NCI-H748 (cell line): Measurements from ENCODE around the gene PNN.
"Not testable (repeated sequence)": the region's sequence is repeated elsewhere in the genome, so short reads cannot be mapped to it uniquely, and the experiment has no call there.

ENCODE experiments used
- DNase-seq: peaks from one replicate; lab custom pipeline; 2025; ENCODE audit not compliant: unreplicated experiment; lab: John Stamatoyannopoulos, UW

The PNN gene

DNA sequence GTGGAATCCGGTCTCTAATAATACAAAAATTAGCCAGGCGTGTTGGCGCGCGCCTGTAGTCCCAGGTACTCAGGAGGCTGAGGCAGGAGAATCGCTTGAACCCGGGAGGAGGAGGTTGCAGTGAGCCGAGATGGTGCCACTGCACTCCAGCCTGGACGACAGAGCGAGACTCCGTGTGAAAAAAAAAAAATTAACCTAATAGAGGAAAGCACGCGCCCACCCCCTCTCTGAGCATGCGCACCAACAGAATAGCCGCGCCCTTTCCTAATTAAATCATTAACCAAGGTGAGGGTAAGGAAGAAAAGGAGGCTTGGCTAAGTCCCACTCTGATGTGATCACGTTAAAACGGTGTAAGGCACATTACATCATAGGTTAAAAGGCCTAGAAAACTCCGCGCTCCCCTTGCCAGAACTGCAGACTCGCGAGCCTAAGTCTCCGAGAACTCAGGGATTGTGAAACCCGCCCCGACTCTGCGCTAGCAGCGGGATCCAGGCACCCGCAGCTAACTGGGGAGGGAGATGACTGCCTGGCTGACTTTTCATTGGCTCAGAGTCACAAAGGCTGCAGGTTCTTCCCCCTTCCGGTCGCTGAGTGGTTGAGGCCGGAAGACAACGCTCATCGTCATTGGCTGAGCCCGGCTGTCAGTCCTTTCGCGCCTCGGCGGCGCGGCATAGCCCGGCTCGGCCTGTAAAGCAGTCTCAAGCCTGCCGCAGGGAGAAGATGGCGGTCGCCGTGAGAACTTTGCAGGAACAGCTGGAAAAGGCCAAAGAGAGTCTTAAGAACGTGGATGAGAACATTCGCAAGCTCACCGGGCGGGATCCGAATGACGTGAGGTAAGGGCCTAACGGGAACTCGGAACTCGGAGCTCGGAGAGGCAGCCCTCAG is at the start of gene PNN:
PNN (plus strand) TSS at position 695 of the 885 bp plus-strand sequence; CDS start at position 721, 26 bp downstream.
- DNase-seq = peak; percentile 100

DNA sequence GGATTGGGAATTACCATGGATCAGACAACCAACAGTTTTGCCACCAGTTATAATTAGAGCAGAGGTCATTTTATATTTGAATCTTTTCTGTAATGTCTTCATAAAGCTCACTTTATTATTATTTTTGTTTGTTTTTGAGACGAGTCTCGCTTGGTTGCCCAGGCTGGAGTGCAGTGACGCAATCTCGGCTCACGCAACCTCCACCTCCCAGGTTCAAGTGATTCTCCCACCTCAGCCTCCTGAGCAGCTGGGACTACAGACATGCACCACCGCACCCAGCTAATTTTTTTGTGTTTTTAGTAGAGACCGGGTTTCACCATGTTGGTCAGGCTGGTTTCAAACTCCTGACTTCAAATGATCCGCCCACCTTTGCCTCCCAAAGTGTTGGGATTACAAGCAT is 37.2 kb upstream of the PNN start:
- DNase-seq = not testable (repeated sequence)

DNA sequence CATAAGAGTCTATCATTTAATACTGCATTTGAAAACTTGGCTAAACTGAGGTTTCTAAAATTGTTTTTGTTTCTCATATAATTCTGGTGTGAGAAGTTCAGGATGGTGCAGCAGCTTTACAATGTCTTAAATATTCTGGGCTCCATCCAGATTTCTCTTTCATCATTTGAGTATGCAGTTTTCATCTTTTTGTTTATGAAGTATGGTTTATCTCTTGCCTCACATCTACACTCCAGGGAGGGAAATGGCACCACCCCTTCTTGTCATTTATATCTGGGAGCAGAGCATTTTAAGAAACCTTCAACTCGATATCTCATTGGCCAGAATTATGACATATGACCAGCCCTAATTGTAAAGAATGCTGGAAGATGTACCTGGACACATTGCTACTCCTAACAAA is 36.6 kb upstream of the PNN start:
- no peak for DNase-seq

DNA sequence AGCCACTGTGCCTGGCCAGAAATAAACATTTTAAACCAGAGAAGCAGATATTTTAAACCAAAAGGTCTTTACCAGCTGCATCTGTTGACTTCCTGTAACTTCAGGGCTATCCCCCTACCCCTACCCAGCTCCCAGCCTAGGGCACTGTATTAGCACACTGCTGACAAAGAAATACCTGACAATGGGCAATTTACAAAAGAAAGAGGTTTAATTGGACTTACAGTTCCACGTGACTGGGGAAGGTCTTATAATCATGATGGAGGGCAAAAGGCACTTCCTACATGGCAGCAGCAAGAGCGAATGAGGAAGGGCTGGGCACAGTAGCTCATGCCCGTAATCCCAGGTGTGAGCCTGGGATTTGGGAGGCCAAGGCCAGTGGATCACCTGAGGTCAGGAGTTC is 34.9 kb upstream of the PNN start:
- no peak for DNase-seq

DNA sequence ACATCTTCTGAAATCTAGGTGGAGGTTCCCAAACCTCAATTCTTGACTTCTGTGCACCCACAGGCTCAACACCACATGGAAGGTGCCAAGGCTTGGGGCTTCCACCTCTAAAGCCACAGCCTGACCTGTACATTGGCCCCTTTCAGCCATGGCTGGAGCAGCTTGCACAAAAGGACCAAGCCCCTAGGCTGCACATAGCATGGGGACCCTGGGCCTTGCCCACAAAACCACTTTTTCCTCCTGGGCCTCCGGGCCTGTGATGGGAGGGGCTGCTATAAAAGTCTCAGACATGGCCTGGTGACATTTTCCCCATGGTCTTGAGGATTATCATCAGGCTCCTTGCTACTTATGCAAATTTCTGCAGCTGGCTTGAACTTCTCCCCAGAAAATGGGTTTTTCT is 33.4 kb upstream of the PNN start:
- DNase-seq = not testable (repeated sequence)

DNA sequence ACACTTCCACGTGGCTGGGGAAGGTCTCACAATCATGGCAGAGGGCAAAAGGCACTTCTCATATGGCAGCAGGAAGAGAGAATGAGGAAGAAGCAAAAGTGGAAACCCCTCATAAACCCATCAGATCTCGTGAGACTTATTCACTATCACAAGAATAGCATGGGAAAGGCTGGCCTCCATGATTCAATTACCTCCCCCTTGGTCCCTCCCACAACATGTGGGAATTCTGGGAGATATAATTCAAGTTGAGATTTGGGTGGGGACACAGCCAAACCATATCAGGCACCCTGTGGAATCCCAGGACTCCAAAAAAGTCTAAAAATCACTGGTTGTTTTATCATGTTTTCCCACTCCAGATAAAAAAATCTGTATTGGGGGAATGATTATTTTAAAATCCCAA is 31.8 kb upstream of the PNN start:
- DNase-seq = not testable (repeated sequence)

DNA sequence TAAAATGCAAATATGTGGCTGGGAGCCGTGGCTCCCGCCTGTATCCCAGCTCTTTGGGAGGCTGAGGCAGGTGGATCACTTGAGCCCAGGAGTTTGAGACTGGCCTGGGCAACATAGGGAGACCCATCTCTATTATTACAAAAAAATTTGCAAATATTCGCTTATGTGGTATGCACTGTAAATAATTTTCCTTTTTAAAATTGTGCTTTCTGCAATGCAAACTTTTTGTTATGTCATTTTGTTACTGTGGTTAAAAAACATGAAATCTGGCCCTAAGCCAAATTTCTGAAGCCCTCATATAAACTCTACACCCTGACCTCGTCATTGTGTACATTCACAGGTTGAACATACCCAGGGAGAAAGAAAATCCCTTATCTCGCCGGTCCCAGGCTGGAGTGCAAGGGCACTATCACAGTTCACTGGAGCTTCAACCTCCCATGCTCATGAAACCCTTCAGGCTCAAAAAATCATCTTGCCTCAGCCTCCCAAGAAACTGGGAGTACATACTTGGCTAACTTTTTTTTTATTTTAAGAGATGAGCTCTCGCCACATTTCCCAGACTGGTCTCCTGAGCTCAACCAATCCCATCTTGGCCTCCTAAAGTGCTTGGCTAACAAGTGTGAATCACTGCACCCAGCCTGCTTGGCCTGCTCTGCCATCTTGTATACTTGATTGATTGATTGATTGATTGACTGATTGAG is 29.6 kb upstream of the PNN start:
- no peak for DNase-seq

DNA sequence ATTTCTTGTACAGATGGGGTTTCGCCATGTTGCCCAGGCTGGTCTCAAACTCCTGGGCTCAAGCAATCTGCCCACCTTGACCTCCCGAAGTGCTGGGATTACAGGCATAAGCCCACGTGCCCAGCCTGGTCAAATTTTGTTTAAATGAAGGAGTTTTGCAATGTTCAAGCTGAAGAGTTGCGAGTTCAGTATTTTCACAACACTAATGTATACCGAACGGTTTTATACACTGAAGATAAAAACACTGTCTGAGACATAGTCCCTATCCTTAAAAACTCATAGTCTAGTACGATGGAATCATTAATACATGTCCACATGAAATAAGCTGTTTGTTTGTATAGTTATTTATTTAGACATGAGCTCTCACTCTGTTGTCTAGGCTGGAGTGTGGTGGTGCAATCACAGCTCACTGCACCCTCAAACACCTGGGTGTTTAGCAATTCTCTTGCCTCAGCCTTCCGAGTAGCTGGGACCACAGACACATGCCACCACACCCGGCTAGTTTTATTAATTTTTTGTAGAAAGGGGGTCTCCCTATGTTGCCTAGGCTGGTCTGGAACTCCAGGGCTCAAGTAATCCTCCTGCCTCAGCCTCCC is 20.4 kb upstream of the PNN start:
- no peak for DNase-seq

DNA sequence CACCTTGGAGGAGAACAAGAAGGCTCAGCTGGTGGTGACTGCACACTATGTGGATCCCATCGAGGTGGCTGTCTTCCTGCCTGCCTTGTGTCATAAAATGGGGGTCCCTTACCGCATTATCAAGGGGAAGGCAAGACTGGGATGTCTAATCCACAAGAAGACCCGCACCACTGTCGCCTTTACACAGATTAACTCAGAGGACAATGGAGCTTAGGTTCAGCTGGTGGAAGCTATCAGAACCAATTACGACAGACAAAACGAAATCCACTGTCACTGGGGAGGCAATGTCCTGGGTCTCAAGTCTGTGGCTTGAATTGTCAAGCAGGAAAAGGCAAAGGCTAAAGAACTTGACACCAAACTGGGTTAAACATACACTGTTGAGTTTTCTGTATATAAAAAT is 17.6 kb upstream of the PNN start:
- no peak for DNase-seq

DNA sequence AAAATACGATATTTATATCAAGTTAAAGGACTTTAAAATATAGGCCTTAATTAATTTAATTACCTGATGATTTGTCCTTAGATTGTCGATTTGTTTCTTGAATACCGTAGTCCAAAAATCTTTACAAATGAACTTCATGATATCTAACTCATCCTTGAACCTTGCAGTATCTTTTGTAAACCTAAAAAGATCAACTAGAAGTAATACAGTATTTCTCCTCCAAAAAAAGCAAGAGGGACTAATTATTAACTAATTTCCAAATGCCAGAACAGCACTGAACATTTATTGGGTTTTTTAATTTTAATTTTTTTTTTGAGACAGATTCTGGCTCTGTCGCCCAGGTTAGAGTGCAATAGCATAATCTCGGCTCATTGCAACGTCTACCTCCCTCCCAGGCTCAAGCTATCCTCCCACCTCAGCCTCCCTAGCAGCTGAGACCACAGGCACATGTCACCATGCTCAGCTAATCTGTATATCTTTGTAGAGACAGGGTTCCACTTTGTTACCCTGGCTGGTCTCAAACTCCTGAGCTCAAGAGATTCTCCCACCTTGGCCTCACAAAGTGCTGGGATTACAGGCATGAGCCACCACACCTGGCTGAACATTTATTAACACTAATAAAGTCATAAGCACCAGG is 16.7 kb upstream of the PNN start:
- DNase-seq = no peak

DNA sequence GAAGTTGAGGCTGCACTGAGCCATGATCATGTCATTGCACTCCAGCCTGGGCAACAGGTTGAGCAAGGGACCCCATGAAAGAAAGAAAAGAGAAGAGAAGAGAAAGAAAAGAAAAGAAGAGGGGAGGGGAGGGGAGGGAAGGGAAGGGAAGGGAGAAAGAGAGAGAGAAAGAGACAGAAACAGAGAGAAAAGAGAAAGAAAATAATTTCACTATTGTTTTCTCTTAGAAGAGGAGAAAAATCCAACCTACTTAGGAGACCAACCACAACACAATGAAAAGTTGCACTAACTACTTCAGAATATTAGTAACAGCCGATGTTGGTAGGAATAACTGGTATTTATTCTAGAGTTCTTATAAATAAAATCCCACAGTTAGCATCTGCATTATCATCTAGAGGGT is 14.6 kb upstream of the PNN start:
- no peak for DNase-seq

DNA sequence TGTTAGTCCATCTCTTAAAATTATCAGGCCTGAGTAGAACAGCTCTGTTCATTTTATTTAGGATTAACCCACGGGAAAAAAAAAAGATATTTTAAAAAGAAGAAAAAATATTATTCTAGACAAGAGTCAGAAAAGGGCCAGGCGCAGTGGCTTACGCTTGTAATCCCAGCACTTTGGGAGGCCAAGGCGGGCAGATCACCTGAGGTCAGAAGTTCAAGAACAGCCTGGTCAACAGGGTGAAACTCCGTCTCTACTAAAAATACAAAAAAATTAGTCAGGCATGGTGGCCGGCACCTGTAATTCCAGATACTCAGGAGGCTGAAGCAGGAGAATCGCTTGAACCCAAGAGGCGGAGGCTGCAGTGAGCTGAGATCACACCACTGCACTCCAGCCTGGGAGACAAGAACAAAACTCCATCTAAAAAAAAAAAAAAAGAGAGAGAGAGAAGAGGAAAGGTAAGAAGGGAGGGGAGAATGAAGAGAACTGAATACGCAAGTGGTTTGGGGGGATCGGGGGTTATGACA is 7.2 kb upstream of the PNN start:
- not testable (repeated sequence) for DNase-seq

DNA sequence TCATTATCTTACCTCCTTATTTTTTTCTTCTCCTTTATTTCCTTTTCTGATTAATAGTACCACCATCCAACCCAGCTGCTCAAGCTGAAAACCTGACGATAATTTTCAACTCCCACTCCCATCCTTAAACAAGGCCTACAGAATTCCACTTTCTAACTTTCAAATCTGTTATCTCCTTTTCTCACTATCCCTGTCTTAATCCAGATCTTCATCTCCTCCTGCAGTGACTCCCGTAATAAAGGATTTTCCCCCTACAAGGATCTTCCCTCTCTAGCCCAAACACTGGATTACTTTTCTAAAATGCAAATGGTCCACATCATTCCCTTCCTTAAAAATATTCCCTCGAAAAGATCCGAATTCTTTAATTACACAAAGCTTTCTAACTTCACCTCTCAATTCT is 6.5 kb upstream of the PNN start:
- DNase-seq = no peak

DNA sequence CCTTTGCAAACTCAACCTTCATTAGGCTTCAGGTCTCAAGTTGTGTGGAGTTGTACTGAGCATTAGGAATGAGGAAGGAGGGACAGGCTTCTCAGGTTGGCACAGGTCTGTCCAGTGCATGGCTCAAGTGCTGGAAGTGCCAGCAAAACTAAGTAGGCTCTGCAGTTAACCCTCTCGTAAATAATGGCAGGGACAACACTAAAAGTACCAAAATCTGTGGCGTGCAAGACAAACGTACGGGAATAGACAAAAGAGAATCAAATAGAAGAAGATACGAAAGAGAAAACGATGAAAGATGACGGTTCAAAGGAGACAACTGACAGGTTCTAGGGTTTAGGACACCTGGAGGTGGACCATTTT is 5.5 kb upstream of the PNN start:
- peak; percentile 43 for DNase-seq

DNA sequence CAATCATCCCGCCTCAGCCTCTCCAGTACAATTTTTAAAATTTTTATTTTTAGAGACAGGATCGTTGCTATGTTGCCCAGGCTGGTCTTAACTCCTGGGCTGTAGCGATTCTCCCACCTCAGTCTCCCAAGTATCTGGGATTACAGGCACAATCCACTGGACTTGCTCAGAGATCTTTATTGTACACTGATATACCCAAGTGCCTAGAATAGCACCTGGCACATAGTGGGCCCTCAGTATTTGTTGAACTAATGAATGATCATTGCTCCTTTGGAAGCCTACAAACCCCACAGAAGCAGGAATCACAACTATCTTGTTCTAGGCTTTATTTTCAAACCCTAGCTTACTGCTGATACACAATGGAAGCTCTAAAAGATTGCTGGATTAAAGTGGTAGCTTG is 1.9 kb upstream of the PNN start:
- DNase-seq = no peak

DNA sequence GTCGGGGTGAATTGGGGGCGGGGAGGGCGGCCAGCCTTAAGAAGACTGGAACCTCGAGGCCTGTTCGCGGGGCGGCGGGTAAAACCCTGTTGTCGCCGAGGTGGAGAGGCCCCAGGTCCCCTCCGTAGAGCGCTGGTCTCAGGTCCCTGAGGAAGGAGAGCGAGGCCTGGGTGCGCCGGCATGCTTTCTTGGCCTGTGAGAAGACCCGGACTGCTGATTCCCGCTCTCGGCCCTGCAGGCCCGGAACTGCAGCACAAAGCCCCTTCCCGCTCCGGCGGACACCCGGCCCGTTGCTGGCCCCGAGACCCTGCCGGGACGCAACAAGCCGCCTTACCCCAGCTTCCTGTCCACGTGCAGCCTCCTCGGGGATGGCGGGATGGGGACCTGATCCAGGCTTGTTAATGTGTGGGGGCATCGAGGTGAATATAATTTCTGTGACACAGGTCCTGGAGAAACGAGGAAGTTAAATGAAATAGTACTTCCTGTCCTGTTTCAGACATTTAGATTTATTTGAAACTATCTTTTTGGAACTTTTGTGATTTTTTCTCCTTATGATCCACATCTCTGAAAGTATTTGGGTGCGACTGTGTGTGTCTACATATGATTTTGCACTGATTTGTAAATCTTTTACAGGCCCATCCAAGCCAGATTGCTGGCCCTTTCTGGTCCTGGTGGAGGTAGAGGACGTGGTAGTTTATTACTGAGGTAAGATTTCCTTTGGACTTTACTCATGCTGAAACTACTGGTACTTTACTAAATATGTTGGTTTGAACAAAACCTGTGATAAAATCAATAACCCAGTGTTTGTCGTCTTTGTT is 600 bp downstream of the PNN start:
- peak; percentile 68 for DNase-seq

DNA sequence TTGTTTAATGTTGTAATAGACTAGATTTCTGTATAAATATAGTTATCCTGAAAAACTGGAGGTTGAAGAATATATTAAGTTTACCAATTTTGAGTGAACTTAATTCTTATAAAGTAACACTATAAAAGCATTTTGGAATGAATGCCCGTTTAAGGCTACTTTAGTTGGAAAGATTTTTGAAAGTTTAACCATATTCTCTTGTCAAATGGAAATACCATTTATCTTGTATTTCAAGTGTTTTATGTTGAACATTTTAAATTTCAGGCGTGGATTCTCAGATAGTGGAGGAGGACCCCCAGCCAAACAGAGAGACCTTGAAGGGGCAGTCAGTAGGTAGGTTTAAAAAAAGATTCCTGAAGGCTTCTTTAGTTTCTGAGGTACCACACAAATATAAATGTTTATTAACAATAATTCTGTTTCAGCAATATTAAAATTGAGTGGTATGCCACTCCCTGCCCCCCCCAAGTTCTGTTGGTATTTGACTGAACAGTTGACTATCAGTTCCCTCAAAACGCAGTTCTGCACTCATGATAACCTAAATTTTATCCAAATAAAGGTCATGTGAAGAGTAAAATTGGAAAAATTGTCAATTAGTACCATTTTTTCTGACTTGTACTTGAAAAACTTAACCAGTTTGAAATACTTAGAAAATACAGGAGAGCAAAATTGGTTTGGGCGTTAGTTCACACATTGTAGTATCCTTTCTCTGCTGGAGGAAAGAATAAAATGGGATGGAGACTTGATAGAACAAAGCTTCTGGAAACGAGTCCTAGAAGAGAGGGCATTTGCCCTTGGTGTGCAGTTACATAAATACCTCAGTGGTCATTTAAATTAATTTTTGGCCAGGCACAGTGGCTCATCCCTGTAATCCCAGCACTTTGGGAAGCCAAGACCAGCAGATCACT is 1.5 kb downstream of the PNN start:
- no peak for DNase-seq

DNA sequence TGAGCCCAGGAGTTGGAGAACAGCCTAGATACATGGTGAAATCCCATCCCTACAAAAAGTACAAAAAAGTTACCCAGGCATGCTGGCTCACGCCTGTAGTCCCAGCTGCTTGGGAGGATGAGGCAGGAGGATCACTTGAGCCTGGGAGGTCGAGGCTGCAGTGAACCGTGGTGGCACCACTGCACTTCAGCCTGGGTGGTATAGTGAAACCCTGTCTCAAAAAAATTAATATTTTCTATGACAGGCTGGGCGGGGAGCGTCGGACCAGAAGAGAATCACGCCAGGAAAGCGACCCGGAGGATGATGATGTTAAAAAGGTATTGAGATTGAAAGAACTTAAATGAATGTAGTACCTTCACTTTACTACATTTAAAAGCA is 2.1 kb downstream of the PNN start:
- DNase-seq = no peak

DNA sequence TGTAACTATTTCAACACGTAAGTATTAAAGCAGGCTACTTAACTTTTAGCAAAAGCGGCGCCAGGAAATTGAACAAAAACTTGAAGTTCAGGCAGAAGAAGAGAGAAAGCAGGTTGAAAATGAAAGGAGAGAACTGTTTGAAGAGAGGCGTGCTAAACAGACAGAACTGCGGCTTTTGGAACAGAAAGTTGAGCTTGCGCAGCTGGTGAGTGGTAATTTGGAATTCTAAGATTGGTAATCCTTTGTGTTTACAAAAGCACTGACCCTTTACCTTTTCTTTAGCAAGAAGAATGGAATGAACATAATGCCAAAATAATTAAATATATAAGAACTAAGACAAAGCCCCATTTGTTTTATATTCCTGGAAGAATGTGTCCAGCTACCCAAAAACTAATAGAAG is 4.0 kb downstream of the PNN start:
- DNase-seq = no peak

DNA sequence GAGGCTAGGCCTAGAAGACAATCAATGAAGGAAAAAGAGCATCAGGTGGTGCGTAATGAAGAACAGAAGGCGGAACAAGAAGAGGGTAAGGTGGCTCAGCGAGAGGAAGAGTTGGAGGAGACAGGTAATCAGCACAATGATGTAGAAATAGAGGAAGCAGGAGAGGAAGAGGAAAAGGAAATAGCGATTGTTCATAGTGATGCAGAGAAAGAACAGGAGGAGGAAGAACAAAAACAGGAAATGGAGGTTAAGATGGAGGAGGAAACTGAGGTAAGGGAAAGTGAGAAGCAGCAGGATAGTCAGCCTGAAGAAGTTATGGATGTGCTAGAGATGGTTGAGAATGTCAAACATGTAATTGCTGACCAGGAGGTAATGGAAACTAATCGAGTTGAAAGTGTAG is 5.5 kb downstream of the PNN start:
- DNase-seq = no peak
